GM18498 (cell line): ENCODE results near the gene NPB.

Source experiments
- ATAC-seq: cut with Tn5 transposase; IDR thresholded peaks from one replicate; pipeline ENCODE4 v1.9.1; 2021; ENCODE audit warnings: mild to moderate bottlenecking, moderate library complexity; ENCODE audit not compliant: unreplicated experiment

The NPB gene

GRCh38 chr17:81923302-81924260 is 21.5 kb downstream of the NPB start:
- ATAC-seq: no peak

- no peak for ATAC-seq
These were observed 22.8 kb downstream of the NPB start for GRCh38 chr17:81924557-81925532.

- ATAC-seq: no peak
These were observed 23.9 kb downstream of the NPB start for GRCh38 chr17:81925860-81926450.

GRCh38 chr17:81926451-81927151 is 24.6 kb downstream of the NPB start:
- ATAC-seq: peak; percentile 20

- peak; percentile 14 for ATAC-seq
These were observed 25.2 kb downstream of the NPB start for GRCh38 chr17:81927152-81927652.

GRCh38 chr17:81927653-81928543 is 25.9 kb downstream of the NPB start, which contains the start of gene MAFG:
Gene MAFG (minus strand): TSS chr17:81927735. CDS start chr17:81923185, 4,550 bp downstream.
- peak; percentile 67 for ATAC-seq

- no peak for ATAC-seq
These were observed 26.7 kb downstream of the NPB start for GRCh38 chr17:81928544-81929252.

GRCh38 chr17:81929253-81930141 is 27.5 kb downstream of the NPB start:
- no peak for ATAC-seq

- no peak for ATAC-seq
These were observed 28.4 kb downstream of the NPB start for GRCh38 chr17:81930142-81931125.

GRCh38 chr17:81931189-81931556 is 29.1 kb downstream of the NPB start:
- no peak for ATAC-seq

- ATAC-seq: no peak
These were observed 29.7 kb downstream of the NPB start for GRCh38 chr17:81931557-81932332.

GRCh38 chr17:81932333-81932983 is 30.4 kb downstream of the NPB start:
- no peak for ATAC-seq

- ATAC-seq: no peak
These were observed 31.2 kb downstream of the NPB start for GRCh38 chr17:81933178-81933699.

GRCh38 chr17:81934098-81934757 is 32.2 kb downstream of the NPB start:
- no peak for ATAC-seq
